AG08395 (cell line): ENCODE results near the gene DAZ4.
"Not testable (repeated sequence)": the region's sequence is repeated elsewhere in the genome, so short reads cannot be mapped to it uniquely, and the experiment has no call there.

Source experiments
- DNase-seq: peaks from one replicate; pipeline ENCODE4 v3.0.0; 2012; ENCODE audit warnings: mixed read lengths, low spot score

DAZ4 gene, protein sequence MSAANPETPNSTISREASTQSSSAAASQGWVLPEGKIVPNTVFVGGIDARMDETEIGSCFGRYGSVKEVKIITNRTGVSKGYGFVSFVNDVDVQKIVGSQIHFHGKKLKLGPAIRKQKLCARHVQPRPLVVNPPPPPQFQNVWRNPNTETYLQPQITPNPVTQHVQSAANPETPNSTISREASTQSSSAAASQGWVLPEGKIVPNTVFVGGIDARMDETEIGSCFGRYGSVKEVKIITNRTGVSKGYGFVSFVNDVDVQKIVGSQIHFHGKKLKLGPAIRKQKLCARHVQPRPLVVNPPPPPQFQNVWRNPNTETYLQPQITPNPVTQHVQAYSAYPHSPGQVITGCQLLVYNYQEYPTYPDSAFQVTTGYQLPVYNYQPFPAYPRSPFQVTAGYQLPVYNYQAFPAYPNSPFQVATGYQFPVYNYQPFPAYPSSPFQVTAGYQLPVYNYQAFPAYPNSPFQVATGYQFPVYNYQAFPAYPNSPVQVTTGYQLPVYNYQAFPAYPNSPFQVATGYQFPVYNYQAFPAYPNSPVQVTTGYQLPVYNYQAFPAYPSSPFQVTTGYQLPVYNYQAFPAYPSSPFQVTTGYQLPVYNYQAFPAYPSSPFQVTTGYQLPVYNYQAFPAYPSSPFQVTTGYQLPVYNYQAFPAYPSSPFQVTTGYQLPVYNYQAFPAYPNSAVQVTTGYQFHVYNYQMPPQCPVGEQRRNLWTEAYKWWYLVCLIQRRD

GRCh38 chrY:24833619-24834018 is at the start of gene DAZ4:
Gene DAZ4 (plus strand): TSS chrY:24833919. CDS start chrY:24834127, 208 bp downstream.
- DNase-seq: not testable (repeated sequence)

DNA sequence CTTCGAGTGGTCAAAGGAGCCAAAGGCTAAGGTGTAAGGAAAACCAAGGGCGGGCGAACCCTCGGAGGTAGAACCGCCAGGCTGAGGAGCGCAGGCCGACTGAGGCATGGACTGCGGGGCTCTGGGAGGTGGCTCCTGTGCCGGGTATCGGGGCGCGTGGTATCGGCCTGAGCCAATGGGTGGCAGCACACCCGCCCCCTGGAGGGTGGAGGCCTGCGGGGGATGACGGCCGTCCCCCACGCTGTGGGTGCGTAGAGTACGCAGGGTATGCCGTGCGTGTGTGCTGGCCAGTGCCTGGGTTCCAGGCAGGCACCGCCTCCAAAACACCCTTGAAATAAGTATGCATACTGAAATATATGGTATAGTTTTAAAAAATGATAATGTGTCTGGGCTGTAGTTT is 20.4 kb upstream of the DAZ4 start, which contains the start of gene DAZ3:
Gene DAZ3, minus strand, starts transcription at position 101 of the 400 bp plus-strand sequence. CDS start 208 bp downstream, outside the sequence.
- DNase-seq: not testable (repeated sequence)

DNA sequence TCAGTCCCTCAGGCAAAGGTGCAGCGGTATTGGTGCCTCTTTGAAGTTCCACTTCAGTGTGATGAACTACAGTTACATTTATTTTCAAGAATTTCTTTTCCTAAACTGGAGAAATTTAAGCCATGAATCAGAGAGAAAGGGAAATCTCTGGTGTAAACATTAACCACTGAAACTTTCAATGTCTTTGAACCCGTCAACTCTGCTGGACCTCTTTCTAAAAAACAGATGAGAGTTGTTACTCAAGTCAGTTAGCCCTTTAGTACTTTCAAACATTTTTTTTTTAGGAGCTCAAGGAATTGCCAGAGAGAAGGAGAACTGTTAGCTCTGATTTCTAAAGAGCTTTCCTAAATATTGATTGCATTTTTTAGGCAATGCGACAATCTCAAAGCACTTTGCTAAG is 11.9 kb upstream of the DAZ4 start:
- DNase-seq: not testable (repeated sequence)

DNA sequence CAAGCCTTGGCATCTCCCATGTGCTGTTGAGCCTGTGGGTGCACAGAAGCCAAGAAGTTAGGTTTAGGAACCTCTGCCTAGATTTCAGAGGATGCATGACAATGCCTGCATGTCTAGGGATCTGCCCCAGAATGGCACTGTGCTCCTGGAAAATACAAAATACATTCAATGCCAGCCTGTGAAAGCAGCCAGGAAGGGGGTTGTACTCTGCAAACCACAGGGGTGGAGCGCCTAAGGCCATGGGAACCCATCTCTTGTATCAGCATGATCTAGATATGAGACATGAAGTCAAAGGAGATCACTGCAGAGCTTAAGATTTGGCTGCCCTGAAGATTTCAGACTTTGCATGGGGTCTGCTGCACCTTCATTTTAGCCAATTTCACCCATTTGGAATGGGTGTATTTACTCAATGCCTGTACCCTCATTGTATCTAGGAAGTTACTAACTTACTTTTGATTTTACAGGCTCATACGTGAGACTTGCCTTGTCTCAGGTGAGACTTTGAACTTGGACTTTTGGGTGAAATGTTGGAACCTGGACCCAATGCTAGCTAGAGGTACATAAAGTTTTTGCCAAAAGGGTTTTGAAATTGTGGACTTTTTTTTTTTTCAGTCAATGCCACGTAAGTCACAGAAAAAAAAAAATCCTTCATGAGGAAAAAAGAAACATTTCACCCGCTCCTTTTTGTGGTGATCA is 9.4 kb upstream of the DAZ4 start:
- DNase-seq: not testable (repeated sequence)

DNA sequence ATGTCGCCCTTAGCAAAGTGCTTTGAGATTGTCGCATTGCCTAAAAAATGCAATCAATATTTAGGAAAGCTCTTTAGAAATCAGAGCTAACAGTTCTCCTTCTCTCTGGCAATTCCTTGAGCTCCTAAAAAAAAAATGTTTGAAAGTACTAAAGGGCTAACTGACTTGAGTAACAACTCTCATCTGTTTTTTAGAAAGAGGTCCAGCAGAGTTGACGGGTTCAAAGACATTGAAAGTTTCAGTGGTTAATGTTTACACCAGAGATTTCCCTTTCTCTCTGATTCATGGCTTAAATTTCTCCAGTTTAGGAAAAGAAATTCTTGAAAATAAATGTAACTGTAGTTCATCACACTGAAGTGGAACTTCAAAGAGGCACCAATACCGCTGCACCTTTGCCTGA is 8.7 kb upstream of the DAZ4 start:
- not testable (repeated sequence) for DNase-seq
